NCI-H2227 (cell line): ENCODE measurements around the gene SULT4A1.

Experiments
- DNase-seq: peaks from one replicate; lab custom pipeline; 2025; ENCODE audit not compliant: unreplicated experiment; lab: John Stamatoyannopoulos, UW

Gene SULT4A1

GRCh38 chr22:43861529-43861928 is 784 bp downstream of the SULT4A1 start:
- DNase-seq = peak; percentile 27

GRCh38 chr22:43860831-43861230 is 1.5 kb downstream of the SULT4A1 start:
- DNase-seq = no peak

GRCh38 chr22:43860126-43860525 is 2.2 kb downstream of the SULT4A1 start:
- no peak for DNase-seq

- no peak for DNase-seq
Measured at GRCh38 chr22:43859621-43860020, 2.7 kb downstream of the SULT4A1 start.

- no peak for DNase-seq
Measured at GRCh38 chr22:43859176-43859575, 3.1 kb downstream of the SULT4A1 start.

GRCh38 chr22:43858156-43858895 is 4.0 kb downstream of the SULT4A1 start:
- no peak for DNase-seq

DNA sequence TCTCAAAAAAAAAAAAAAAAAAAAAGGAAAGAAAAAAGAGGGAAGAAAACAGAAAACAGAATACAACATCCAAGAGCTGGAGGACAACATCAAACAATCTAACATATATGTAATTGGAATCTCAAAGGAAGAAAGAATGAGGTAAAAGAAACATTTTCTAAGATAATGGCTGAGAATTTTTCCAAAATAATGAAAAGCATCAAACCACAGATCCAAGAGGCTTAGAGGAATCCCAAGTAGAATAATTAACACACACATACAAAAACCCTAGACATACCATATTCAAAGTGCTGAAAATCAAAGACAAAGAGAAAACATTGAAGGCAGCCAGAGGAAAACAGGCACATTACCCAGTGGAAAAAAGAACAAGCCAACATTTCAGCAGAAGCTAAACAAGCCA is 4.9 kb downstream of the SULT4A1 start:
- DNase-seq = no peak

GRCh38 chr22:43855431-43855830 is 6.9 kb downstream of the SULT4A1 start:
- no peak for DNase-seq

DNA sequence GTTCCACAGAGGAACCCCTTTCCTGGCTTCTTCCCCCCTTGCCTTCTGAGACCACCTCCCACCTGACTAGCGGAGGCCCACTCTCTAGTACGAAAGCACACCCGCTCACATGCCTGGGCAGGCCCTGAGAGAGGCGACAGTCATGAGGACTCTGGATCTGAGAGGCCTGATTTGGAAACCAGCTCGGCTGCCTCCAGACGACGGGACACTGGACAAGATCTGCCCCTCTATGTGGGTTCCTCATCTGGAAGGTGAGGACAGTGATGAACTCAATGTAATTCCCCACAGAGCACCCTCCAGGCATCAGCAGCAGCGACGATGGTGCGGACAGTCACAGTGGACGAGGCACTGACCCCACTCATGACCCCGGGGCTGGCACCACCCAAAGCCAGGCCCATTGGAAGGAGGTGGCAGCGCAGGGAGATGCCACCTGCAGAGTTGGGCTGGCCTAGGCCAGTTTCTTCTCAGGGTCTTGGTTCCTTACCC is 7.5 kb downstream of the SULT4A1 start:
- no peak for DNase-seq

- DNase-seq = no peak
Measured at GRCh38 chr22:43854121-43854785, 8.1 kb downstream of the SULT4A1 start.

GRCh38 chr22:43853328-43853931 is 8.9 kb downstream of the SULT4A1 start:
- no peak for DNase-seq

DNA sequence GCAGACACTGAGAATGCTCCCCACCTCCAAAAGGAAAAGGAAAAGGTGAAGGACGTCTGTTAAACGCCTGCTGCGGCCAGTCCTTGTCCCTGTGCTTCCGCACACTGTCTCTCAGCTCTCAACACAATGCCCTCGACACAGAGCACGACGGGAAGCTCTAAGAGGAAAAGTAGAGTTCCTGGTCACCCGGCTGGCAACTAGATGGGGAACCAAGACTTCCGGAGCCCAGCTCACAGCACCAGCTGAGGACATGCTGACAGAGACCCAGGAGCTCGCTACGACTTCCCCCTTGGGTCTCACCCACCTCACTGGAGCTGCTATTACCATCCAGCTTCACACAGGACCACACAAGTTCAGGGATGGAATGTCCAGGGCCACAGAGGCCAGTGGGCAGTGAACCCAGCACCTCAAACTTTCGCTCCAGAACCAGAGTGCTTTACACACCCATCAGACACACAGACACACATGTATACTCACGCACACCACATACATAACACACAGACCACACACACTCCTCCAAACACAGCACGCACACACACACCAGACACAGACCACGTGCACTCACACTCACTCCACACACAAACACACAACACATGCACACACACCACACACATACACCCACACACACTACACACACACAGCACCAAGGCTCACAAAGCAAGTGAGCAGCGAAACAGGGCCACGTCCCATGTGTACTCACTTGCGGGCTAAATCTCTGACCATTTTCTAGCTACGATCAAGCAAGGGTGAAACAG is 9.6 kb downstream of the SULT4A1 start:
- DNase-seq = no peak

- DNase-seq = no peak
Measured at GRCh38 chr22:43851979-43852307, 10.4 kb downstream of the SULT4A1 start.

GRCh38 chr22:43851058-43851978 is 11.0 kb downstream of the SULT4A1 start:
- no peak for DNase-seq

DNA sequence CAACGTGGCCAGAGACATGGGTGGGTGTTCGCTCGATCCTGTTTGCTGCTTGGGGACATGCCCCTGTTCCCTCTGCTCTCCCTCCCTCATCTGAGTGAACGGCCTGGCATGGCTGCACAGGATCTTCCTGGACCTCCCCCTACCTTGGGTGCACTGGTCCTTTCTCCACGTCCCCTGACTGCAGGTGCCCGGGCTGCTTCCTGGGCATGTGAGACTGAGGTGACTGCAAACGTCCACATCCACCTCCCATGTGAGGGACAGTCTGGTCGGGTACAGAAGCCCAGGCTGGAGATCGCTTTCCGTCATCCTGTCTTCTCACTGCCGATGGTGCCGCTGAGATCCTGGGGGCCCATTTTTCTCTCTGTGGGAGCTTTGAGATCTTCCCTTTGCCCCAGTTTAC is 11.8 kb downstream of the SULT4A1 start:
- DNase-seq = no peak

DNA sequence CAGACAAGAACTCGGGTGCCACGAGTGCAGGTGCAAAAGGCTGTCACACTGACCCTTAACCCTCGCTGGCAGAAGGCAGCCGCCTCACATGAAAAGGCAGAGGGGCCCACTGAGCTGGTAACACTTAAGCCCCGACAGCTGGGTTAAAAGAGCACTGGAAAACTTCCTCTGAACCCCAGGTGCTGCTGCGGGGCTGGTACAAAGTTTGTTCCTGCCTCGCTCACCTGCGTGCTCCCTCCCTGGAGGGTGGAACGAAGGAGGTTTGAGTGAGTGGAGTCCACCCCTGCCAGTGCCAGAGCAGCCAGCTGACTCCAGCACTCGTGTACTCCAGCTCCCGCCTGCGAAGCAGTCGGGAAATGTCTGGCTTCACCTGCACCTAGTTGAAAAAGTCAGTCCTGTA is 12.6 kb downstream of the SULT4A1 start:
- no peak for DNase-seq

DNA sequence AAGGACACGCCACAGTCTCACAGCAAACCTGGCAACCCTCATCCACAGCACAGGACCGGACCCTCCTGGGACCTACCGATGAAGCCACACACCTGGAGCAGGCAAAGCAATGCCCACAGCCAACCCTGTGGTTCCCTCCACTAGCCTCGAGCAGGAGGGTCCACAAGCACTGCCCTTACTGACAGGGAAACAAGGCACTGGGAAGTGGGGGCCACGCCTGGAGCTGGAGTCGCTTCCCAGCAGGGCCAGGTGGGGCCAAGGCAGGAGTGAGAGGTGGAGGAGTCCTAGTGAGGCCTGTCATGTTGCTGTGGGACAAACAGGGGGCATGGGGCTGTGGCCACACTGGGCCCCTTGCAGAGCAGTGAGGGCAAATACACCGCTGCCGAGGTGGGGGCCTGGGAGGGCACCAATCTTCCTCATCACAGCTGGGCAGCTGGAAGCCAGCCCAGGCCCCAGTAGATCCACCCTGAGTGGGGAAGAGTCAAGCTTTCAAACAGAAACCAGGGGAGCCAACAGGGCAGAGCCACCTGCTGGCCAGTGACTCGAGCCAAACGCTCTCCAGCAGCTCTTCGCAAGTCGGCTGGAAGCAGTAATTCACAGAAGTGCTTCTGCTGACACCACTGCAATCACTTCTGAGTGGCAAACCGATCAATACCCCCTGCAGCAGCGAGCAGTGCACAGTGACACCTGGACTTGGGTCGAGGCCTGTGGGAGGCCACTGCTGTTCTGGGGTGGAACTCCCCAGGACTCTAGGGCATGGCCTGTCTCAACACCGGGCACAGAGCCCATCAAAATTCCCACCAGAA is 13.7 kb downstream of the SULT4A1 start:
- DNase-seq = peak; percentile 58

GRCh38 chr22:43847376-43848289 is 14.7 kb downstream of the SULT4A1 start:
- DNase-seq = no peak

- no peak for DNase-seq
Measured at GRCh38 chr22:43846966-43847365, 15.3 kb downstream of the SULT4A1 start.
